ENCODE results near the gene PDLIM5. TPM values are rescaled to one million over a fixed set of nuclear protein-coding genes. Genes with fewer than 3 reads are reported as not detected.

Gene PDLIM5
- total RNA-seq, 1 experiment from 2014 or later = 44.7 TPM

DNA sequence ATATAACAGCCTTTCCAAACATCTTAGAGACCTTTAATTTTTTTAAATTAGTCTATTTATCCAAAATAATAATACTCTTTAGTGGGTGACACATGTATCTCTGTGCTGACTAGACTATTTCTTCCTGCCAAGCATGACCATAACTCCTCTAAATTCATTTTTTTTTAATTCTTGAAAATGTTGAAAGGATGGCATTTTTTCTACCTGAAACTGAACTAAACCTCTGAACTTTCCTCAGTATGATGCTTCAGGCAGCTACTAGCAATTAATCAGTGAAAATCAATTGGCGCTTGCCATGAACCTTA is 42.4 kb upstream of the PDLIM5 start:
- DNase-seq (ENCODE audit: low read depth, low spot score) = no peak
- ChIA-PET POLR2A (no interaction called here), CTCF (no interaction called here)
- Histone ChIP-seq H3K27ac (ENCODE audit: low read length) (no peak overlapping the region), H3K27me3 (ENCODE audit: control insufficient read depth, insufficient read depth, low read length) (no peaks in the 10 kb centered on the region), H3K9me3 (ENCODE audit: control insufficient read depth, insufficient read depth, low read depth, low read length) (no peaks in the 10 kb centered on the region), H3K36me3 (ENCODE audit: control insufficient read depth, insufficient read depth, low read length) (no peaks in the 10 kb centered on the region), H3K4me3 (ENCODE audit: low read depth in 2 of 2, low read length in 2 of 2) (no peak overlapping the region), H3K4me1 (ENCODE audit: control insufficient read depth, insufficient read depth, low read length) (no peaks in the 10 kb centered on the region)
- BruUV-seq (replicated peaks) = no TSS peak
- no peak for ATAC-seq
- intact Hi-C loops (cut with micrococcal nuclease; ENCODE audit: unreplicated experiment) = no loop called here
- TF ChIP-seq, protein P1, sequence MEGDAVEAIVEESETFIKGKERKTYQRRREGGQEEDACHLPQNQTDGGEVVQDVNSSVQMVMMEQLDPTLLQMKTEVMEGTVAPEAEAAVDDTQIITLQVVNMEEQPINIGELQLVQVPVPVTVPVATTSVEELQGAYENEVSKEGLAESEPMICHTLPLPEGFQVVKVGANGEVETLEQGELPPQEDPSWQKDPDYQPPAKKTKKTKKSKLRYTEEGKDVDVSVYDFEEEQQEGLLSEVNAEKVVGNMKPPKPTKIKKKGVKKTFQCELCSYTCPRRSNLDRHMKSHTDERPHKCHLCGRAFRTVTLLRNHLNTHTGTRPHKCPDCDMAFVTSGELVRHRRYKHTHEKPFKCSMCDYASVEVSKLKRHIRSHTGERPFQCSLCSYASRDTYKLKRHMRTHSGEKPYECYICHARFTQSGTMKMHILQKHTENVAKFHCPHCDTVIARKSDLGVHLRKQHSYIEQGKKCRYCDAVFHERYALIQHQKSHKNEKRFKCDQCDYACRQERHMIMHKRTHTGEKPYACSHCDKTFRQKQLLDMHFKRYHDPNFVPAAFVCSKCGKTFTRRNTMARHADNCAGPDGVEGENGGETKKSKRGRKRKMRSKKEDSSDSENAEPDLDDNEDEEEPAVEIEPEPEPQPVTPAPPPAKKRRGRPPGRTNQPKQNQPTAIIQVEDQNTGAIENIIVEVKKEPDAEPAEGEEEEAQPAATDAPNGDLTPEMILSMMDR (IDR thresholded peaks at IDR 0.05) = no peak
- TF ChIP-seq SIN3A (IDR thresholded peaks at IDR 0.05; ENCODE audit: borderline replicate concordance, insufficient read depth, low read depth, low read length) (no peak), TCF7L2 (IDR thresholded peaks at IDR 0.05; ENCODE audit: low read depth, low read length) (no peak)
- TF ChIP-seq, protein P2, sequence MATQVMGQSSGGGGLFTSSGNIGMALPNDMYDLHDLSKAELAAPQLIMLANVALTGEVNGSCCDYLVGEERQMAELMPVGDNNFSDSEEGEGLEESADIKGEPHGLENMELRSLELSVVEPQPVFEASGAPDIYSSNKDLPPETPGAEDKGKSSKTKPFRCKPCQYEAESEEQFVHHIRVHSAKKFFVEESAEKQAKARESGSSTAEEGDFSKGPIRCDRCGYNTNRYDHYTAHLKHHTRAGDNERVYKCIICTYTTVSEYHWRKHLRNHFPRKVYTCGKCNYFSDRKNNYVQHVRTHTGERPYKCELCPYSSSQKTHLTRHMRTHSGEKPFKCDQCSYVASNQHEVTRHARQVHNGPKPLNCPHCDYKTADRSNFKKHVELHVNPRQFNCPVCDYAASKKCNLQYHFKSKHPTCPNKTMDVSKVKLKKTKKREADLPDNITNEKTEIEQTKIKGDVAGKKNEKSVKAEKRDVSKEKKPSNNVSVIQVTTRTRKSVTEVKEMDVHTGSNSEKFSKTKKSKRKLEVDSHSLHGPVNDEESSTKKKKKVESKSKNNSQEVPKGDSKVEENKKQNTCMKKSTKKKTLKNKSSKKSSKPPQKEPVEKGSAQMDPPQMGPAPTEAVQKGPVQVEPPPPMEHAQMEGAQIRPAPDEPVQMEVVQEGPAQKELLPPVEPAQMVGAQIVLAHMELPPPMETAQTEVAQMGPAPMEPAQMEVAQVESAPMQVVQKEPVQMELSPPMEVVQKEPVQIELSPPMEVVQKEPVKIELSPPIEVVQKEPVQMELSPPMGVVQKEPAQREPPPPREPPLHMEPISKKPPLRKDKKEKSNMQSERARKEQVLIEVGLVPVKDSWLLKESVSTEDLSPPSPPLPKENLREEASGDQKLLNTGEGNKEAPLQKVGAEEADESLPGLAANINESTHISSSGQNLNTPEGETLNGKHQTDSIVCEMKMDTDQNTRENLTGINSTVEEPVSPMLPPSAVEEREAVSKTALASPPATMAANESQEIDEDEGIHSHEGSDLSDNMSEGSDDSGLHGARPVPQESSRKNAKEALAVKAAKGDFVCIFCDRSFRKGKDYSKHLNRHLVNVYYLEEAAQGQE (IDR thresholded peaks at IDR 0.05; ENCODE audit: insufficient read depth in 1 of 2, low read depth in 2 of 2, low read length in 1 of 2) = no peak
- in situ Hi-C loops (cut with HindIII; ENCODE audit: low pct_unique_long_range_greater_than_20kb, low sequenced_read_pairs) = no loop called here

DNA sequence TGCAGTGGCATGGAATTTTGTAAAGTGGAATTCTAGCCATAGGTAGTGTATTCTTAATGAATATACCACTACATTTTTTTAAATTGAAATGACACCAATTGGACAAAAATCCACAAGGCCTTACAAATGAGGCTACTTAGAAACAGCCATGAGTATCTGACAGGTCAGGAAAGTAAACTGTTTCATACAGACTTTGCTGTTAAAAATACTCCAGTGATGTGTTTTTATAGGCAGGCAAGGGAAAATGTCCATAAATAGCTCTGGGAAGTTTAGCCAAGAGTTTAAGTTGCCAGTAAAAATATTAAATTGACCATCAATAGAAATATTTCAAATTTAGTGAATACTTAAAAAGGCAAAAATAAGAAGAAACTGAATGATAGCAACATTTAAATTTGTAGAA is 41.8 kb upstream of the PDLIM5 start:
- Histone ChIP-seq H3K4me3 (ENCODE audit: low read depth in 2 of 2, low read length in 2 of 2) (no peak overlapping the region), H3K27me3 (ENCODE audit: control insufficient read depth, insufficient read depth, low read length) (no peaks in the 10 kb centered on the region), H3K27ac (ENCODE audit: low read length) (no peak overlapping the region), H3K4me1 (ENCODE audit: control insufficient read depth, insufficient read depth, low read length) (no peaks in the 10 kb centered on the region), H3K9me3 (ENCODE audit: control insufficient read depth, insufficient read depth, low read depth, low read length) (no peaks in the 10 kb centered on the region), H3K36me3 (ENCODE audit: control insufficient read depth, insufficient read depth, low read length) (no peaks in the 10 kb centered on the region)
- POLR2A ChIA-PET = no interaction called here
- intact Hi-C loops (cut with micrococcal nuclease; ENCODE audit: unreplicated experiment) (no loop called here), in situ Hi-C loops (cut with HindIII; ENCODE audit: low pct_unique_long_range_greater_than_20kb, low sequenced_read_pairs) (no loop called here)
- DNase-seq (ENCODE audit: low read depth, low spot score) (no peak), ATAC-seq (no peak)
- CTCF ChIA-PET = no interaction called here
- TF ChIP-seq TCF7L2 (IDR thresholded peaks at IDR 0.05; ENCODE audit: low read depth, low read length) (no peak), POLR2AphosphoS5 (IDR thresholded peaks at IDR 0.05; ENCODE audit: low read depth, low read length) (no peak), SIN3A (IDR thresholded peaks at IDR 0.05; ENCODE audit: borderline replicate concordance, insufficient read depth, low read depth, low read length) (no peak)
- TF ChIP-seq, protein P1 (IDR thresholded peaks at IDR 0.05) = no peak
- TF ChIP-seq, protein P2 (IDR thresholded peaks at IDR 0.05; ENCODE audit: insufficient read depth in 1 of 2, low read depth in 2 of 2, low read length in 1 of 2) = no peak
- no TSS peak for BruUV-seq (replicated peaks)
